ENCODE data around the gene IFI44.

DNA sequence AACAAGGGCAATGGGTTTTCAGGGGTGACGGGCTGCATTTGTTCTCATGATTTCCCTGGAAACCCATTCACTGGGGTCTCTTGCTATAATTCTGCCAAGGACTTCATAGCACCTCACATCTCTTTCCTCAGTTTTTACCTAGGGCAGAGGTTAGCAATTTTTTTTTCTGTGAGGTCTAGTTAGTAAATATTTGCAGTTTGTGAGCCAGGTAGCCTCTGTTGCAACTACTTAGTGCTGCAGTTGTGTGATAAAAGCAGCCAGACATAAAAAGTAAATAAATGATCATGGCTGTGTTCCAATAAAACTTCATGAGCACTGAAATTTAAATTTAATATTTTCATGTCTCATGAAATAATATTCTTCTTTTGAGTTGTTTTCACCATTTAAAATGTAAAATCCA, 37.7 kb downstream of the IFI44 start:
- no peak for TF ChIP-seq POLR2A (IDR thresholded peaks at IDR 0.05)
- TF ChIP-seq, protein P1, sequence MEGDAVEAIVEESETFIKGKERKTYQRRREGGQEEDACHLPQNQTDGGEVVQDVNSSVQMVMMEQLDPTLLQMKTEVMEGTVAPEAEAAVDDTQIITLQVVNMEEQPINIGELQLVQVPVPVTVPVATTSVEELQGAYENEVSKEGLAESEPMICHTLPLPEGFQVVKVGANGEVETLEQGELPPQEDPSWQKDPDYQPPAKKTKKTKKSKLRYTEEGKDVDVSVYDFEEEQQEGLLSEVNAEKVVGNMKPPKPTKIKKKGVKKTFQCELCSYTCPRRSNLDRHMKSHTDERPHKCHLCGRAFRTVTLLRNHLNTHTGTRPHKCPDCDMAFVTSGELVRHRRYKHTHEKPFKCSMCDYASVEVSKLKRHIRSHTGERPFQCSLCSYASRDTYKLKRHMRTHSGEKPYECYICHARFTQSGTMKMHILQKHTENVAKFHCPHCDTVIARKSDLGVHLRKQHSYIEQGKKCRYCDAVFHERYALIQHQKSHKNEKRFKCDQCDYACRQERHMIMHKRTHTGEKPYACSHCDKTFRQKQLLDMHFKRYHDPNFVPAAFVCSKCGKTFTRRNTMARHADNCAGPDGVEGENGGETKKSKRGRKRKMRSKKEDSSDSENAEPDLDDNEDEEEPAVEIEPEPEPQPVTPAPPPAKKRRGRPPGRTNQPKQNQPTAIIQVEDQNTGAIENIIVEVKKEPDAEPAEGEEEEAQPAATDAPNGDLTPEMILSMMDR (IDR thresholded peaks at IDR 0.05) = no peak
- TF ChIP-seq EP300 (IDR thresholded peaks at IDR 0.05) = no peak
